Right lobe of liver (tissue), 6 donors: ENCODE data around the gene MAMDC4. TPM values are rescaled to one million over a fixed set of nuclear protein-coding genes. Genes with fewer than 3 reads are reported as not detected.

ENCODE experiments used
- ATAC-seq, 4 donors: fragments of 200-7000 bp; cut with Tn5 transposase; one replicate each; pipeline ENCODE4 v1.9.1; 2020; ENCODE audit warnings: mild to moderate bottlenecking in 4 of 4, moderate library complexity in 4 of 4
- DNase-seq, 3 donors: peaks; one replicate each; pipeline ENCODE4 v3.0.0-alpha.2; 2020
- H3K27ac ChIP-seq, 3 donors: fragments of 200-600 bp; one replicate each; pipeline ENCODE4 v1.8.0; 2022
- H3K27me3 ChIP-seq, 2 donors: fragments of 200-600 bp; one replicate each; pipeline ENCODE4 v1.8.0; 2022
- H3K36me3 ChIP-seq, 4 donors: fragments of 200-600 bp; sonication (generic) in 1 of 4; one replicate each; pipeline versions ENCODE4 v1.5.1 to v1.8.0; 2017 to 2022; ENCODE audit warnings: control low read depth in 1 of 4
- H3K4me1 ChIP-seq, 4 donors: fragments of 200-600 bp; sonication (generic) in 1 of 4; one replicate each; pipeline versions ENCODE4 v1.5.1 to v1.8.0; 2017 to 2022; ENCODE audit warnings: control low read depth in 1 of 4
- H3K4me3 ChIP-seq, 3 donors: fragments of 200-600 bp; one replicate each; pipeline ENCODE4 v1.8.0; 2022
- H3K9me3 ChIP-seq, 4 donors: fragments of 200-600 bp; sonication (generic) in 1 of 4; one replicate each; pipeline versions ENCODE4 v1.5.1 to v1.8.0; 2017 to 2022; ENCODE audit warnings: control low read depth in 1 of 4
- POLR2A ChIP-seq: fragments of 450-650 bp; IDR thresholded peaks from one replicate; pipeline ENCODE4 v1.6.1; 2017; ENCODE audit warnings: antibody characterized with exemption, mild to moderate bottlenecking
- WGBS: methylation state at CpG from one replicate; pipeline ENCODE4 v1.1.6; 2018; ENCODE audit warnings: low coverage, low lambda C conversion rate; ENCODE audit not compliant: insufficient coverage; ENCODE audit errors: missing lambda C conversion rate; 5-methylcytosine and 5-hydroxymethylcytosine counted together
- intact Hi-C, 2 donors: fragments of 100-400 bp; cut with DNase I; formaldehyde crosslinking; loops; one replicate each; pipeline versions ENCODE4 v1.11.2 to v1.14.1; 2022
- total RNA-seq, 6 experiments: library from RNA; depleted of rRNA in 2 of 6; stranded (reverse); fragments of >200 nt in 2 of 6; fragmentation: NEBNext Ultra II Directional in 3 of 6; extraction: Animal tissue kit (Norgen Biotek cat#: 25700) in 3 of 6; gene quantifications; one replicate each; pipeline versions ENCODE4 v1.1.0 to v1.2.4, GENCODE V29; 2016 to 2023
- TF ChIP-seq, protein P1 (sequence below), 4 donors: fragments of 200-600 bp in 3 of 4; fragments of 450-650 bp in 1 of 4; IDR thresholded peaks; one replicate each; pipeline versions ENCODE4 v1.5.1 to v1.8.0; 2016 to 2022; ENCODE audit warnings: antibody characterized with exemption in 4 of 4, mild to moderate bottlenecking in 2 of 4
- donor health status: DM: no; HTN: yes; CAD: no.
- donor health status: DM: no; HTN: no; CAD: no.
- donor health status: DM: no; HTN: no; CAD: no.
- donor health status: DM: no; HTN: yes; CAD: no.
- donor health status: DM: no; HTN: yes; CAD: no.

The MAMDC4 gene
- total RNA-seq, 6 experiments from 2014 or later = 5.7 to 27.9 (median 22.5) TPM

DNA sequence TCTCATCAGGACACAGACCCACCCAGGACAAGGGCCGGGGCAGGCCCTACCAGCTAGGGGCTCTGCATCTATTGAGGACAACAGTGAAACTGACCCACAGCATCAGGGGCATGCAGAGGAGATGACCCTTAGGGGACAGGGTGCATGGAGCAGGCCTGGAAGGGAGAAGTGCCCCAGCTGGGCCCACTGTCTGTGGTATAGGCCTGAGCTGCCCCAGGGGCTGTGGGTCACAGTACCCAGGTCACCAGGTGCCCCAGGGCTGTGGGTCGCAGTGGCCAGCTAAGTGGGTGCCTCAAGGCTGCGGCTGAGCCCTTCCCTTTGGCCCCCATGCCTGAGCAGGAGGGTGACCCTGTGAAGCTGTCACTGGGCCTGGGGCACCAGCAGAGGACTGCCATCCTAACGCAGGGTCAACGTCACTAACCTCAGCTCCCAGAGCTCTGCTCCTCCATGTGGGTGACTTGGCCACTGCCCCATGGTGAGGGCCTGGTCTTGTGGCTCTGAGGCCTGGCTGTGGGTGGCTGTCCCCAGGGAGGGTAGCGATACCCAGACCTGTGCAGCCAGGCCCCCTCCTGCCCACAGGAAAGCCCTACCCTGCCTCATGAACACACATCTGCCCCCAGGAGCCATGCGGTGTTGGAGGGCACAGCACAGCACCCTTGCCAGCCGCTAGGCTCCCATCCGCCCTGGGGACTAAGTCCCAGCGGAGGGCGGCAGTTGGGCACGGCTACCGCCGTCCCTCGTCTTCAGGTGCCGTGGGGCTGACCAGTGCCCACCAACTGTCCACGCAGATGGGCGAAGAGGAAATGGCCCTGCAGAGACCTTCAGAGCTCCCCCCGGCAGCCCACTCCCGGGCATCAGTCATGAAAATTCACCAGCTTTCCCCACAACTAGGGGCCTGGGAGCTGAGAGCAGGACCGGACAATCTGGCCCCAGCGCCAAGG lies 9.1 kb downstream of the MAMDC4 start:
- TF ChIP-seq, protein P1, sequence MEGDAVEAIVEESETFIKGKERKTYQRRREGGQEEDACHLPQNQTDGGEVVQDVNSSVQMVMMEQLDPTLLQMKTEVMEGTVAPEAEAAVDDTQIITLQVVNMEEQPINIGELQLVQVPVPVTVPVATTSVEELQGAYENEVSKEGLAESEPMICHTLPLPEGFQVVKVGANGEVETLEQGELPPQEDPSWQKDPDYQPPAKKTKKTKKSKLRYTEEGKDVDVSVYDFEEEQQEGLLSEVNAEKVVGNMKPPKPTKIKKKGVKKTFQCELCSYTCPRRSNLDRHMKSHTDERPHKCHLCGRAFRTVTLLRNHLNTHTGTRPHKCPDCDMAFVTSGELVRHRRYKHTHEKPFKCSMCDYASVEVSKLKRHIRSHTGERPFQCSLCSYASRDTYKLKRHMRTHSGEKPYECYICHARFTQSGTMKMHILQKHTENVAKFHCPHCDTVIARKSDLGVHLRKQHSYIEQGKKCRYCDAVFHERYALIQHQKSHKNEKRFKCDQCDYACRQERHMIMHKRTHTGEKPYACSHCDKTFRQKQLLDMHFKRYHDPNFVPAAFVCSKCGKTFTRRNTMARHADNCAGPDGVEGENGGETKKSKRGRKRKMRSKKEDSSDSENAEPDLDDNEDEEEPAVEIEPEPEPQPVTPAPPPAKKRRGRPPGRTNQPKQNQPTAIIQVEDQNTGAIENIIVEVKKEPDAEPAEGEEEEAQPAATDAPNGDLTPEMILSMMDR (IDR thresholded peaks at IDR 0.05) = no peak
- no peak for TF ChIP-seq POLR2A
- peaks cover 0 to 45% (median 26%) of the 10 kb centered on the region in 4 donors for H3K4me1 ChIP-seq
- H3K4me3 ChIP-seq = no peak overlapping the region
- H3K9me3 ChIP-seq = no peaks in the 10 kb centered on the region
- intact Hi-C loops = no loop called here
- 100% methylated on average over 1 of the region's 22 CpGs for WGBS
- H3K36me3 ChIP-seq = peaks cover 3 to 28% (median 15%) of the 10 kb centered on the region in 4 donors
- no peak overlapping the region for H3K27ac ChIP-seq
- ATAC-seq (no peak), DNase-seq (peak; percentile 19 to 52 (median 45))
- H3K27me3 ChIP-seq = no peaks in the 10 kb centered on the region

DNA sequence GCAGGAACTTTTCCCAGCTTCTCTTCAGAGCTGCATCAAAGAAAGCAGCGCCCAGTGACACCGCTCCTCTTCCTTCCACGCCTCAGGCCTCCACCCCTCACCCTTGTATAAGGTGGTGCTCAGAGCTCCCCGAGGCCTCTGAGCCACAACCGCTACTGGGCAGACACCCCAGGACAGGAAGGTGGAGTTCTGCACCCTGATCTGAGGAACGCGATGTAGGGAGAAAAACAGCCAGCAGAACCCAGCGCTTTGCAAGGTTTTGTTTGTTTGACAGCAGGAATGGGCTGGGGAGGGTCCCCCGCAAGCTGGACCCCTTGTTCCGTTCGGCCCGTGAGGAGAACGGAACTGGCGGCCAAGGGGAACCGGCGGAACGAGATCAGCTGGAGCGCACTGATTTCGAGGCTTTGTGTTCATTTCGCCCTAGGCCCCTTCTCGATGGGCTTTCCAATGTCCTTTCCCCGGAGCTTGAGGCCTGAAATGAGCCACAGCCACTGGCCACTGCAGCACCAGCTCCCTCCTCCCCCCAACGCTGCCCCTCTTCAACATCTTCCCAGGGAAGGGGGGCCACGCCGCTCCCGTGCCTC lies 9.8 kb downstream of the MAMDC4 start:
- Histone ChIP-seq H3K4me1 (peaks cover 0 to 47% (median 26%) of the 10 kb centered on the region in 4 donors), H3K9me3 (no peaks in the 10 kb centered on the region), H3K4me3 (no peak overlapping the region), H3K27ac (no peak overlapping the region), H3K27me3 (no peaks in the 10 kb centered on the region), H3K36me3 (peaks cover 3 to 28% (median 15%) of the 10 kb centered on the region in 4 donors)
- DNase-seq (no peak), ATAC-seq (no peak)
- no peak for TF ChIP-seq POLR2A
- TF ChIP-seq, protein P1 (IDR thresholded peaks at IDR 0.05) = no peak
- WGBS = 83% methylated on average over 14 of the region's 26 CpGs
- intact Hi-C loops = no loop called here

DNA sequence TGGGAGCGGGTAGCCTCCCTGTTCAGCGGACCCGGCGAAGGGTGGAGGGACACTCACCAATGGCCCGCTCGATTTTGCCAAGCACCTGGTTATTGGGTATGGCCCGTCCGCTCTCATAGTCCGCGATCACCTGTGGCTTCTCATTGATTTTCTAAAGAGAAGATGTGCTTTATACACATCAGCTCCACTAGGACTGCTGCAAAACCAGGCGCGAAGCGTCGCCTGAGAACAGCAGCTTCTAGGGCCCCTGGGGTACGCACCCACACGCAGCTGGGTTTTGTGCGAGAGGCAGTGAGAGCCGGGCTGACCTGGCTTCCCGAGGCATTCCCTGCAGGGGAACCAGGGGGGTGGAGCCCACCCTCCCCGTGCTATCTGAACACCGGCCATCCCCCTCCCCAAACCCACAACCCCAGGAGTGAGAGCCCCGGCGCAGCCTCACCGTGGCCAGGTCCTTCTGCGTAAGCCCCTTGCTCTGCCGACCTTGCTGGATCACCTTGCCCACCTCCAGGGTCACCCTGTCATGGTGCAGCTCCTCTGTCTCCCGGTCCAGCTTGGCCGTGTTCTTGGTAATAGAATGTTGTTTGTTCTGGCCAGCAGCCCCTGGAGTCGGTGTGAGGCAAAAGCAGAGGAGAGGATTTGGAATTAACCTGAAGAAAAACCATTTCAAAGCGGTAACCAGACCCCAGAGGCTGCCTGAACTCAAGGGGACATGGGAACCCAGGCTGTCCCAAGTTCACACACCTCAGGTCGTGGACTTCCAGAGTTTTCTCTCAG lies 10.9 kb downstream of the MAMDC4 start:
- intact Hi-C loops = no loop called here
- peak overlapping the region in 1 of 3 donors; percentile 49 for H3K27ac ChIP-seq
- DNase-seq (peak in 2 of 3 donors; percentile 56 to 64), ATAC-seq (no peak)
- TF ChIP-seq, protein P1 (IDR thresholded peaks at IDR 0.05) = no peak
- no peak for TF ChIP-seq POLR2A
- no peaks in the 10 kb centered on the region for H3K9me3 ChIP-seq
- H3K36me3 ChIP-seq = peaks cover 3 to 28% (median 15%) of the 10 kb centered on the region in 4 donors
- H3K4me3 ChIP-seq = no peak overlapping the region
- no peaks in the 10 kb centered on the region for H3K27me3 ChIP-seq
- peaks cover 0 to 50% (median 26%) of the 10 kb centered on the region in 4 donors for H3K4me1 ChIP-seq
- WGBS = 83% methylated on average over 15 of the region's 31 CpGs

DNA sequence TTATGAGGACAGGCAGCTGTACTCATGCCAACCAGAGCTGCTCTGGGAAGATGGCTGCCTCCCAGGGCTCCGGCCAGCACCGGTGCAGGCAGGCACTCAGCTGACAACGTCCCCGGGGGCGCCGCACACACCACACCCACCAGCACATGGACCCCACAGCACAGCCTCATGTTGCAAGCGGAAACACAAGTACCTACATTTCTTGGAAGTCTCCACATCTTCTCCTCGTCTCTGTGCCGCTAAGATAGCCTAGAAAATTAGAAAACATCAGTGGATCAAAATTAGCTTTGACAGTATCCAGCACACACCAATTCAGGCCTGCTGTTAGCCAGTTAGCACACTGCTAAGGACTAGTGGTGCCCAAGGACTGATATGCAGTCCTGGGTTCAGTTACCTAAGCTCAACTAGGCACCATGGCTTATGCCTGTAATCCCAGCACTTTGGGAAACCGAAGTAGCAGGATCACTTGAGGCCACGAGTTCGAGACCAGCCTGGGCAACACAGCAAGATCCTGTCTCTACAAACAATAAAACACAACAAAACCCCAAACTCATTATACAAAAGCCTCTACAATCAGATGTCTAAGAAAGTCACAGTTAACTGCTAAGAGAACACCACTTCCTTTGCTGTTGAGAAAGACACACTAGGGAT lies 11.6 kb downstream of the MAMDC4 start:
- H3K27ac ChIP-seq = peak overlapping the region in 1 of 3 donors; percentile 49

More for the DNA sequence above, 11.6 kb downstream of the MAMDC4 start:
- ATAC-seq = no peak
- Histone ChIP-seq H3K9me3 (no peaks in the 10 kb centered on the region), H3K36me3 (peaks cover 3 to 28% (median 15%) of the 10 kb centered on the region in 4 donors), H3K4me3 (no peak overlapping the region), H3K4me1 (peaks cover 0 to 44% (median 23%) of the 10 kb centered on the region in 4 donors), H3K27me3 (no peaks in the 10 kb centered on the region)
- WGBS = 56% methylated on average over 9 of the region's 12 CpGs
- intact Hi-C loops = no loop called here
- DNase-seq = peak in 2 of 3 donors; percentile 18 to 52
- TF ChIP-seq, protein P1 (IDR thresholded peaks at IDR 0.05) = no peak
- no peak for TF ChIP-seq POLR2A
